B cell (primary cell): ENCODE data around the gene SART1. TPM values are rescaled to one million over a fixed set of nuclear protein-coding genes. Genes with fewer than 3 reads are reported as not detected.

Source experiments
- ATAC-seq: fragments of 200-7000 bp; cut with Tn5 transposase; one replicate; pipeline ENCODE4 v1.10.0; 2021; ENCODE audit warnings: low read depth, mild to moderate bottlenecking, moderate number of reproducible peaks, moderate library complexity
- CTCF ChIA-PET: fragments of 350-600 bp; sonication (Branson Sonifier 250); formaldehyde crosslinking; loops from one replicate; lab custom pipeline; 2021; ENCODE audit warnings: antibody characterized with exemption, inconsistent platforms; lab: Charles Lee
- POLR2A ChIA-PET: fragments of 350-600 bp; sonication (Branson Sonifier 250); formaldehyde crosslinking; loops from one replicate; lab custom pipeline; 2021; ENCODE audit warnings: antibody characterized with exemption; lab: Charles Lee
- DNase-seq: peaks from one replicate; pipeline ENCODE4 v3.0.0; 2013
- H2AFZ ChIP-seq: 2 replicates; pipeline ENCODE4 v1.6.1; 2012; ENCODE audit warnings: mild to moderate bottlenecking, low read depth, low read length; ENCODE audit not compliant: insufficient read depth, poor library complexity, severe bottlenecking
- H3K27ac ChIP-seq, 2 donors: 1 replicate in 1 of 2; 2 replicates in 1 of 2; pipeline ENCODE4 v1.5.1; 2012 to 2013; ENCODE audit warnings: low read length in 2 of 2, mild to moderate bottlenecking in 2 of 2, moderate library complexity in 1 of 2
- H3K27me3 ChIP-seq, 4 experiments: fragments of 200-600 bp in 1 of 4; sonication (generic) in 1 of 4; replicated peaks in 1 of 4; 1 replicate in 2 of 4; 2 replicates in 2 of 4; pipeline versions ENCODE4 v1.6.1 to v1.7.0; 2013 to 2016; ENCODE audit warnings: low read length in 3 of 4, mild to moderate bottlenecking in 2 of 4, mixed read lengths in 1 of 4, moderate library complexity in 1 of 4; ENCODE audit not compliant: insufficient read depth in 4 of 4, control insufficient read depth in 3 of 4; ENCODE audit errors: control extremely low read depth in 1 of 4
- H3K36me3 ChIP-seq, 2 experiments: replicated peaks in 1 of 2; 1 replicate in 1 of 2; 2 replicates in 1 of 2; pipeline versions ENCODE4 v1.6.1 to v1.7.1; 2013; ENCODE audit warnings: low read length in 1 of 2; ENCODE audit not compliant: insufficient read depth in 2 of 2, control insufficient read depth in 1 of 2; ENCODE audit errors: control extremely low read depth in 1 of 2, extremely low read depth in 1 of 2
- H3K4me1 ChIP-seq, 2 donors: fragments of 200-600 bp in 1 of 2; sonication (generic) in 1 of 2; 1 replicate in 1 of 2; 2 replicates in 1 of 2; pipeline versions ENCODE4 v1.5.1 to v1.6.1; 2013 to 2017; ENCODE audit warnings: low read length in 2 of 2; ENCODE audit not compliant: control insufficient read depth in 2 of 2, insufficient read depth in 2 of 2
- H3K4me2 ChIP-seq: replicated peaks from 2 replicates; pipeline ENCODE3; 2012; ENCODE audit warnings: mild to moderate bottlenecking, low read depth, low read length; ENCODE audit not compliant: poor library complexity, severe bottlenecking
- H3K4me3 ChIP-seq, 5 experiments: fragments of 200-600 bp in 1 of 5; sonication (generic) in 1 of 5; 1 replicate in 3 of 5; 2 replicates in 2 of 5; pipeline versions ENCODE4 v1.5.1 to v1.7.0; 2011 to 2016; ENCODE audit warnings: low read length in 4 of 5, mild to moderate bottlenecking in 4 of 5, low read depth in 2 of 5, control low read depth in 1 of 5, moderate library complexity in 1 of 5; ENCODE audit not compliant: insufficient read depth in 1 of 5; ENCODE audit errors: control extremely low read depth in 1 of 5, extremely low read depth in 1 of 5
- H3K79me2 ChIP-seq: fragments of 200-600 bp; sonication (generic); one replicate; pipeline ENCODE4 v1.6.0; 2016; ENCODE audit warnings: low read length; ENCODE audit not compliant: control insufficient read depth, insufficient read depth
- H3K9ac ChIP-seq: fragments of 200-600 bp; sonication (generic); 2 replicates; pipeline ENCODE4 v1.6.1; 2017; ENCODE audit warnings: mild to moderate bottlenecking, low read length, moderate library complexity
- H3K9me3 ChIP-seq, 3 donors: one replicate each; pipeline versions ENCODE4 v1.6.1 to v1.7.1; 2013; ENCODE audit warnings: low read length in 2 of 3; ENCODE audit not compliant: control insufficient read depth in 2 of 3, insufficient read depth in 1 of 3; ENCODE audit errors: control extremely low read depth in 1 of 3
- H4K20me1 ChIP-seq: 2 replicates; pipeline ENCODE4 v1.6.0; 2012; ENCODE audit warnings: mild to moderate bottlenecking, low read length; ENCODE audit not compliant: insufficient read depth, control insufficient read depth, poor library complexity, severe bottlenecking
- H3K27ac Mint-ChIP-seq: one replicate; pipeline ENCODE4 v1.8.0; 2021; ENCODE audit warnings: mixed read lengths
- H3K27me3 Mint-ChIP-seq: one replicate; pipeline ENCODE4 v1.8.0; 2021; ENCODE audit warnings: mixed read lengths
- H3K4me1 Mint-ChIP-seq: one replicate; pipeline ENCODE4 v1.8.0; 2021; ENCODE audit warnings: mixed read lengths
- H3K4me3 Mint-ChIP-seq: one replicate; pipeline ENCODE4 v1.8.0; 2021; ENCODE audit warnings: mixed read lengths
- H3K9me3 Mint-ChIP-seq: one replicate; pipeline ENCODE4 v1.8.0; 2022; ENCODE audit warnings: mixed read lengths; ENCODE audit not compliant: insufficient read depth
- CTCF ChIP-seq: fragments of 200-600 bp; IDR thresholded peaks from one replicate; pipeline ENCODE4 v1.8.0; 2022; ENCODE audit warnings: antibody characterized with exemption, mild to moderate bottlenecking
- EZH2 ChIP-seq: IDR thresholded peaks from 2 replicates; pipeline ENCODE4 v1.6.1; 2012; ENCODE audit warnings: borderline replicate concordance, low read depth, mild to moderate bottlenecking, moderate library complexity, low read length; ENCODE audit not compliant: insufficient read depth, poor library complexity, severe bottlenecking
- WGBS: methylation state at CpG from one replicate; pipeline ENCODE4 v1.1.5; 2013; ENCODE audit warnings: missing lambda C conversion rate; ENCODE audit not compliant: insufficient coverage; 5-methylcytosine and 5-hydroxymethylcytosine counted together
- intact Hi-C: fragments of 100-400 bp; cut with micrococcal nuclease; formaldehyde crosslinking; loops from one replicate; pipeline ENCODE4 v1.10.0; 2022
- polyA plus RNA-seq: library from polyadenylated mRNA; depleted of rRNA; stranded (reverse); fragments of >200 nt; gene quantifications from 2 replicates; pipeline ENCODE4 v1.2.3, GENCODE V29; 2012
- total RNA-seq, 2 donors: library from RNA; stranded (reverse); fragments of 120-200 nt in 1 of 2; gene quantifications; 1 replicate in 1 of 2; 2 replicates in 1 of 2; pipeline versions ENCODE4 v1.2.3 to v1.2.4, GENCODE V29; 2013 to 2022

SART1 gene
- total and polyA plus RNA-seq, 2 donors (not counting 1 experiment from before 2014, with no cell fraction given), result 74.5 to 102 TPM

DNA sequence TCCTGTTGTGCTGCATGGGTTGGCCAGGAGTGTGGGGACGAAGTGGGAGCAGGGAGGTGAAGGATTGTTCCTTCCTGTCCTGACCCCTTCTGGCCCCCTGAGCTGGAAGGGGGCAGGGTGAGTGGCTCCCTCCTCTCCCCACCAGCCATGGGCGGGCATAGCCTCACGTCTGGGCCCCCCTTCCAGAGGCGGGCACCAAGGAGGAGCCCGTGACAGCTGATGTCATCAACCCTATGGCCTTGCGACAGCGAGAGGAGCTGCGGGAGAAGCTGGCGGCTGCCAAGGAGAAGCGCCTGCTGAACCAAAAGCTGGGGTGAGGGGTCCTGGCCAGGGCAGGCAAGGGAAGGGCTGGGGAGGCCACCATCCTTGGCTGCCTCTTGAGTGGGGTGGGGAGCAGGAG lies 3.4 kb downstream of the SART1 start:
- 95% methylated on average over 9 of the region's 10 CpGs for WGBS
- DNase-seq, result no peak
- H3K9me3 ChIP-seq, result no peaks in the 10 kb centered on the region
- peaks cover 10 to 62% of the 10 kb centered on the region in 2 experiments for H3K36me3 ChIP-seq
- intact Hi-C loops, result no loop called here
- no peaks in the 10 kb centered on the region for H3K27me3 Mint-ChIP-seq
- H3K4me1 ChIP-seq, result peaks cover 20 to 29% of the 10 kb centered on the region in 2 donors
- H3K27me3 ChIP-seq, result no peaks in the 10 kb centered on the region
- no peak overlapping the region for H3K27ac Mint-ChIP-seq
- no peak overlapping the region for H3K4me3 Mint-ChIP-seq
- no peak overlapping the region for H3K9ac ChIP-seq
- H3K9me3 Mint-ChIP-seq, result no peaks in the 10 kb centered on the region
- peaks cover 34% of the 10 kb centered on the region for H3K4me1 Mint-ChIP-seq
- H3K4me3 ChIP-seq, result no peak overlapping the region
- ChIA-PET POLR2A (no interaction called here), CTCF (interaction anchor here (0.8 kb wide), 1 partner anchor 12 kb away, joined by 4 read pairs; no protein-coding TSS in a partner anchor)
- peaks cover 62% of the 10 kb centered on the region for H3K79me2 ChIP-seq
- H4K20me1 ChIP-seq, result peaks cover 56% of the 10 kb centered on the region
- no peak overlapping the region for H3K4me2 ChIP-seq
- no peak overlapping the region for H3K27ac ChIP-seq
- TF ChIP-seq EZH2 (no peak), CTCF (no peak)
- H2AFZ ChIP-seq, result no peak overlapping the region
- no peak for ATAC-seq

DNA sequence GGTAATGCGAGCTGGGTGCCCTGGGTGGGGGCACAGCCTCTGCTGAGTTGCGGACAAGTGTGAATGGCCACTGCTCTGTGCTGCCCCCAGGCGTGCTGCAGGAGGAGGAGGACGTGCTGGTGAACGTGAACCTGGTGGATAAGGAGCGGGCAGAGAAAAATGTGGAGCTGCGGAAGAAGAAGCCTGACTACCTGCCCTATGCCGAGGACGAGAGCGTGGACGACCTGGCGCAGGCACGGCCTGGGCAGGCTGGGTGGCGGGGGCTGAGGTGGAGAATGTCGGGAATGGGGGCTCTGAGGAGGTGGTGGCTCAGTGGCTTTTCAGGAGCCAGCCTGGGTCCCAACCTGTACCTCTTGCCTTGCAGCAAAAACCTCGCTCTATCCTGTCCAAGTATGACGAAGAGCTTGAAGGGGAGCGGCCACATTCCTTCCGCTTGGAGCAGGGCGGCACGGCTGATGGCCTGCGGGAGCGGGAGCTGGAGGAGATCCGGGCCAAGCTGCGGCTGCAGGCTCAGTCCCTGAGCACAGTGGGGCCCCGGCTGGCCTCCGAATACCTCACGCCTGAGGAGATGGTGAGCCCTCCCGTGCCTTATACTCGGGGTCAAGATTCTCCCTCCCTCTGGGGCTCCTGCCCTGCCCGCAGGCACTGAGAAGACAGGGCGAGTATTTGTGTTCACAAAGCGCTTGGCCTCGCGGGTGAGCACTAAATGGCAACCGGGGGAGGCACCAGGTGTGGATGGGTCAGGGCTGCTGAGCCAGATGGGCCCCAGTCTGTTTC lies 4.6 kb downstream of the SART1 start:
- Histone ChIP-seq H3K4me3 (no peak overlapping the region), H3K9me3 (no peaks in the 10 kb centered on the region), H3K36me3 (peaks cover 10 to 68% of the 10 kb centered on the region in 2 experiments), H3K4me2 (no peak overlapping the region), H3K4me1 (peaks cover 17 to 22% of the 10 kb centered on the region in 2 donors), H2AFZ (no peak overlapping the region), H3K79me2 (peaks cover 58% of the 10 kb centered on the region), H3K9ac (no peak overlapping the region), H3K27ac (no peak overlapping the region), H4K20me1 (peaks cover 61% of the 10 kb centered on the region), H3K27me3 (no peaks in the 10 kb centered on the region)
- DNase-seq (no peak), ATAC-seq (no peak)
- ChIA-PET CTCF (no interaction called here), POLR2A (no interaction called here)
- 98% methylated on average over 36 of the region's 36 CpGs for WGBS
- Mint-ChIP-seq H3K27ac (no peak overlapping the region), H3K4me1 (peaks cover 29% of the 10 kb centered on the region), H3K27me3 (no peaks in the 10 kb centered on the region), H3K4me3 (no peak overlapping the region), H3K9me3 (no peaks in the 10 kb centered on the region)
- intact Hi-C loops, result no loop called here
- TF ChIP-seq CTCF, result no peak
- no peak for TF ChIP-seq EZH2
